GM19238 (cell line): ENCODE data around the gene PALS2.

Experiments
- DNase-seq: peaks from one replicate; pipeline ENCODE4 v3.0.0; 2011; ENCODE audit warnings: low spot score; ENCODE audit not compliant: insufficient read length

PALS2 gene

GRCh38 chr7:24587853-24588252 is 14.6 kb downstream of the PALS2 start:
- no peak for DNase-seq

DNA sequence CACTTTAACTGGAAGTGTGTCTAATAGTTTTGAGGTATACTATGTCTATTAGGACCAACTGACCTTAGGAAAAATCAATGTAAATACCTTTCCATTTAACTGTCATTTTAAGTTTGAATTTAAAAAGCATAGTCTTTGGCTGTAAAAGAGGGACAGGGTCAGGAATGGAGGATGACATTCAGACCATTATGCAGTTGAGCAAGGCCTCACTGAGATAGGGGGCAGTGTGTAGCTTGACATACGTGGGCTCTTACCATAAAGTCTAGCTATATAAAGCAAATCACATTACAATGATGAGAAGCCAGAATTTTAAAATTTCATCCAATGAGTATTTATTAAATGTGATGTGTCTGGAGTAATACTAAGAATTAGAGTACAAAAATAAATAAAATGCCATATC is 17.9 kb downstream of the PALS2 start:
- no peak for DNase-seq

DNA sequence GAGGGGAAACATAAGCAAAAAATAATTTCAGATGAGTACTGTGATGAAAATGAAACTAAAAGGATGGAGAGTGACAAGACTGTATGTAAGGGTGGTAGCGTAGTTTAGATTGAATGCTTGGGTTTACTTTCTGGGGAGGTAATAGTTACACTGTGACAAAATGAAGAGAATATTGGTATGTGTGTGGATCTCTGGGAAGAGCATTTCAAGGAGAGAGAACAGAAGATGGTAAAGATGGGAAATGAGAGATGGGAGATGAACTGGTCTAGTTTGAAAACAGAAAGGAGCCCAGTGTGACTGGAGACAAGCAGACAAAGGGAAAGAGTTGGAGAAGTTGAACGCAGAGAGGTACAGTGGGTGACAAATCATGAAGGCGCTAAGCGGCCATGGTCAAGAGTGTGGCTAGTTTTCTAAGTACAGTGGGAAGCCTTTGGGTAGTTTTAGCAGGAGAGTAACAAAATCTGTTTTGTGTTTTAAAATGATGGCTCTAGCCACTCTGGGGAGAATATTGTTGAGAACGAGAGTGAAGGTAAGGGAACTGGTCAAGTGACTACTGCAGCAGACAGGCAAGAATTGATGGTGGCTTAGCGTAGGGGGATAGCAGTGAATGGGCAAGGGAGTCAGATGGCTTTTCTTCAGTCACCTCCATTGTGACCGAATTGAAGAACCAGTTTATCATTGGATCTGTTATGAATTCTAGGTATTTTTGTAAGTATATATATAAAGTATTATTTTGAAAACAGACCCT is 22.6 kb downstream of the PALS2 start:
- DNase-seq, result no peak

GRCh38 chr7:24597014-24597413 is 23.8 kb downstream of the PALS2 start:
- DNase-seq, result no peak

DNA sequence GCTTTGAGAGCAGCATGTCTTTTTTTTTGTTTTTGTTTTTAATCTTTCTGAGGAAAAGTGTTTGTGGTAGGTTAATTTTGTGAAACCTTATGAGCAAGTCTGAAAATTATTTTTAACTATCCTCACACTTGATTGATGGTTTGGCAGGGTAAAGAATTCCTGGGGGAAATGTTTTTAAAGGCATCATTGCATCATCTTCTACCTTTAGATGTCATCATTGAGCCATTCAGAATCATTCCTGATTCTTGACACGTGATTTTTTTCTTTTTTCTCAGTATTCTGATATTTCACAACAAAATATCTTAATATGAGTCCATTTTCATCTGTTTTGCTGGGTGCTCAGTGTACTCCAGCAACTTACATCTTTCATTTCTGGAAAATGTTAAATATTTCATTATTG is 28.3 kb downstream of the PALS2 start:
- DNase-seq, result no peak

- no peak for DNase-seq
Measured at GRCh38 chr7:24602860-24603456, 29.7 kb downstream of the PALS2 start.

DNA sequence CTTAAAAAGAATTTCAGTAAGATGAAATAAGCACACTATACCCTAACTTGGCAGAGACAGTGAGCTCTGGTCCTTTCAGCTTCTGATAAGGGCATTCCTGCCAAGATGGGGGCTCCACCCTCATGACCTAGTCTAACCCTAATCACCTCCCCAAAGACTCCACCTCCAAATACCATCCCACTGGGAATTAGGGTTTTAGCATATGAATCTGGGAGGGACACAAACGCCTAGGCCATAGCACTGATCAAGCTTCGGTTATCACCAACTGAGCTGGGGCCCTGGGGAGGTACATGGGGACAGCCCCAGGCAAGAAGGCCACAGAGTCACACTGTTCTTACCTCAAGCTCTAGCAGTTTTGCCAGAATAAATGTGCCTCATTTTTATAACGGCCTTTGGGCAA is 31.4 kb downstream of the PALS2 start:
- DNase-seq, result no peak

- DNase-seq, result no peak
Measured at GRCh38 chr7:24608504-24608903, 35.3 kb downstream of the PALS2 start.

DNA sequence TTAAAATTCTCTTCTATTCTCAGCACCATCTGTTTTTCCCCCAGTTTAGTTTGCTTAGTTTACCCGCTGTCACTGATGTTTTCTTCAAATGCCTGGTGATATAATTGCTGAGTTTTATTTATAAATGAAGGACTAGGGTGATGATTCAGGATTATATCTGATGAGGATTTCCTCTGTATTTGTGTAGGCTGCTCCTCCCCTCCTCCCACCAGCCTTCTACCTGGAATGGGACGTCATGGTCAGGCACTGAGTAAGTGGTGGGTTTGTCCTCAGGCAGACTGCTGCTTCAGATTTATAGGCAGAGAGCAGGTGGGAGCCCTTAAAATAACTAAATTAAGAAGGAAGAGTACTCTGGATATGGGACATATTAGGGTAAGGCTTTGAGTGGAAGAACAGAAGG is 35.8 kb downstream of the PALS2 start:
- DNase-seq, result no peak

GRCh38 chr7:24609570-24609969 is 36.3 kb downstream of the PALS2 start:
- DNase-seq, result no peak

DNA sequence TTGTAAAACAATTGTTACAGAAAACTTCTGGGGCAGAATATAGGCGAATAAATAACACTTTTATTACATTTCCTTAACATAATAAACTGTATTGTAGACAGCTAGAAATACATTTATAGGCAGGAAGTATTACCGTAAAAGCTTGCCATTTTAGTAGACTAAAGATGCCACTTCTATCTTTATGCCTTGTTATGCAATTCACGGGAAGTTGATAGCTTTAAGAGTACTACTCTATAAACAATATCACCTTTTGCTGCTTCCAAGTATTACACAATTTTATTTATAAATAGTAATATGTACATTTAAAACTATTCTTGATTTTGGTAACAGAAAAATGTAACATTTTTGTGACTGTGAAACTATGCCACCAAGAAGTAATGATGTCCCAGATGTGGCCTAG is 37.9 kb downstream of the PALS2 start:
- no peak for DNase-seq

GRCh38 chr7:24617957-24618616 is 44.8 kb downstream of the PALS2 start:
- no peak for DNase-seq

GRCh38 chr7:24619978-24620377 is 46.7 kb downstream of the PALS2 start:
- no peak for DNase-seq

GRCh38 chr7:24622646-24623182 is 49.5 kb downstream of the PALS2 start:
- no peak for DNase-seq
